ENCODE data around the gene PICK1.

DNA sequence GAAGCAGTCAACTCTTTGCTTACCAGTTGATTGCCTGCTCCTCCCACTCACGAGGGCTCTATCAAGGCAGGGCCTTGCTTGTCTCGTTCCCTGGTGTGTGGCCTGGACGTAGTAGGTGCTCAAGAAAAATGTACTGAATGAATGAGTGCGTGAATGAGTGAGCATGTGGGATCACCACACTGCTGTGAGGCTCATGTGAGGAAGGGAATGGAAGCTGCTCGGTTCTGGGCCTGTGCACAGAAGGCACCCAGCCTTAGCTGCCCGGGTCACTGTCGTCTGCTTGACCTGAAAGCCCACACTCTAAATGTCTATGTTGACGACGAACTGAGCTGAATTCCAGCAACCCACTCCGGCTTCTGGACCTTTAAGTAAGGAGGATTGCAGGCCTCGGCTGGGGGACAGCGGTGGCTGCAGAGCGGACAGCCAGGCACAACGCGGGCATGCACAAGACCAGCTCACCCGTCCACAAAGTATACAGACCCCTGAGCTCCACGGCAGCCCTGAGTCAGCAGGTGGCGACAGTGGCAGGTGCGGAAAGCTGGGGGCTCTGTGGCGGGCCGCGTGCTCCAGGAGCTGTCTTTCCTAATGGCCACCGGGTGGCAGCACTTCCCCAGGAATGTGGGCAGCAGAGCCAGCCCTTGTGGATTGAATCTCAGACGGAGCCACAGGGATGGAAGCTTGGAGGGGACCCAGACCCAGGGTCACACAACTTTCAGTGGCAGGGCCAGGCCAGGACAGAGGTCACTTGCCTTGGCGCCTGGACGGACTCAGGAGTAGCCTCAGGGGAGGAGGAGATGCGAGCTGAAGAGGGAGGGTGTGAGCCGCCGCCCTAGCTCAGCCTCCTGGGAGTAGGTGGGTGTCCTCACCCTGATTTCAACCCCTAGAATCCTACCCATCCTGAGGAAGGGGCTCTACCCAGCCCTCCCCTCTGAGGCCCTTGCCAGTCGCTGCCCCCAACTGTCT lies 5.0 kb upstream of the PICK1 start:
- TF ChIP-seq, protein P1, sequence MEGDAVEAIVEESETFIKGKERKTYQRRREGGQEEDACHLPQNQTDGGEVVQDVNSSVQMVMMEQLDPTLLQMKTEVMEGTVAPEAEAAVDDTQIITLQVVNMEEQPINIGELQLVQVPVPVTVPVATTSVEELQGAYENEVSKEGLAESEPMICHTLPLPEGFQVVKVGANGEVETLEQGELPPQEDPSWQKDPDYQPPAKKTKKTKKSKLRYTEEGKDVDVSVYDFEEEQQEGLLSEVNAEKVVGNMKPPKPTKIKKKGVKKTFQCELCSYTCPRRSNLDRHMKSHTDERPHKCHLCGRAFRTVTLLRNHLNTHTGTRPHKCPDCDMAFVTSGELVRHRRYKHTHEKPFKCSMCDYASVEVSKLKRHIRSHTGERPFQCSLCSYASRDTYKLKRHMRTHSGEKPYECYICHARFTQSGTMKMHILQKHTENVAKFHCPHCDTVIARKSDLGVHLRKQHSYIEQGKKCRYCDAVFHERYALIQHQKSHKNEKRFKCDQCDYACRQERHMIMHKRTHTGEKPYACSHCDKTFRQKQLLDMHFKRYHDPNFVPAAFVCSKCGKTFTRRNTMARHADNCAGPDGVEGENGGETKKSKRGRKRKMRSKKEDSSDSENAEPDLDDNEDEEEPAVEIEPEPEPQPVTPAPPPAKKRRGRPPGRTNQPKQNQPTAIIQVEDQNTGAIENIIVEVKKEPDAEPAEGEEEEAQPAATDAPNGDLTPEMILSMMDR (IDR thresholded peaks at IDR 0.05) = peak; percentile 43 to 94 (median 89)
- no peak for TF ChIP-seq POLR2A (IDR thresholded peaks at IDR 0.05)
- no peak for TF ChIP-seq EP300 (IDR thresholded peaks at IDR 0.05)

All from ovary (tissue), 3 donors.